Panc1 (cell line): Measurements from ENCODE around the gene TMEM63C. TPM values are rescaled to one million over a fixed set of nuclear protein-coding genes. Genes with fewer than 3 reads are reported as not detected.

Experiments
- ATAC-seq: fragments of 200-7000 bp; cut with Tn5 transposase; 2 replicates; pipeline ENCODE4 v1.9.1; 2020; ENCODE audit warnings: mild to moderate bottlenecking, moderate library complexity
- BruUV-seq: library from RNA; stranded (reverse); fragments of 400-500 nt; replicated peaks from 2 replicates; lab custom pipeline; 2021; lab: Mats Ljungman, UMichigan
- CTCF ChIA-PET: fragments of 300-600 bp; sonication (Branson Sonifier 250); formaldehyde crosslinking; loops from one replicate; lab custom pipeline; 2022; ENCODE audit warnings: antibody characterized with exemption; lab: Charles Lee
- POLR2A ChIA-PET: fragments of 300-600 bp; sonication (Branson Sonifier 250); formaldehyde crosslinking; loops from one replicate; lab custom pipeline; 2022; ENCODE audit warnings: antibody characterized with exemption; lab: Charles Lee
- DNase-seq: peaks from one replicate; pipeline ENCODE4 v3.0.0-alpha.2; 2010; ENCODE audit warnings: low read depth, low spot score
- H3K27ac ChIP-seq: 2 replicates; pipeline ENCODE4 v1.5.1; 2011; ENCODE audit warnings: mild to moderate bottlenecking, low read length, inconsistent platforms
- H3K27me3 ChIP-seq: fragments of 200-500 bp; sonication (Bioruptor generic); 2 replicates; pipeline ENCODE4 v1.6.0; 2014; ENCODE audit warnings: low read length, inconsistent platforms; ENCODE audit not compliant: control insufficient read depth, insufficient read depth
- H3K36me3 ChIP-seq: fragments of 200-500 bp; sonication (Bioruptor generic); 2 replicates; pipeline ENCODE4 v1.5.1; 2014; ENCODE audit warnings: inconsistent platforms, mild to moderate bottlenecking, low read length, moderate library complexity; ENCODE audit not compliant: control insufficient read depth, insufficient read depth
- H3K4me1 ChIP-seq: 2 replicates; pipeline ENCODE4 v1.5.1; 2011; ENCODE audit warnings: inconsistent platforms, mild to moderate bottlenecking, low read length, moderate library complexity; ENCODE audit not compliant: control insufficient read depth, insufficient read depth
- H3K4me3 ChIP-seq, 2 experiments: 2 replicates each; pipeline ENCODE4 v1.5.1; 2011 to 2012; ENCODE audit warnings: low read depth in 2 of 2, low read length in 2 of 2, mild to moderate bottlenecking in 2 of 2, inconsistent platforms in 1 of 2, moderate library complexity in 1 of 2
- H3K9me3 ChIP-seq: fragments of 200-500 bp; sonication (Bioruptor generic); 2 replicates; pipeline ENCODE4 v1.5.1; 2014; ENCODE audit warnings: low read depth, mild to moderate bottlenecking, inconsistent platforms, low read length, moderate library complexity; ENCODE audit not compliant: control insufficient read depth, insufficient read depth
- POLR2AphosphoS5 ChIP-seq: IDR thresholded peaks from 2 replicates; pipeline ENCODE4 v1.6.1; 2012; ENCODE audit warnings: mild to moderate bottlenecking, low read depth, low read length, moderate library complexity
- SIN3A ChIP-seq: IDR thresholded peaks from 2 replicates; pipeline ENCODE4 v1.6.1; 2012; ENCODE audit warnings: low read depth, mild to moderate bottlenecking, low read length, moderate library complexity, borderline replicate concordance; ENCODE audit not compliant: insufficient read depth
- TCF7L2 ChIP-seq: IDR thresholded peaks from 2 replicates; pipeline ENCODE4 v1.6.1; 2011; ENCODE audit warnings: mild to moderate bottlenecking, low read depth, low read length, inconsistent platforms
- in situ Hi-C: cut with HindIII; loops from 2 replicates; pipeline ENCODE4 v1.10.0; 2016; ENCODE audit warnings: low sequenced_read_pairs, low pct_unique_long_range_greater_than_20kb
- intact Hi-C: fragments of 100-400 bp; cut with micrococcal nuclease; formaldehyde crosslinking; loops from one replicate; pipeline ENCODE4 v1.10.0; 2022; ENCODE audit not compliant: unreplicated experiment
- total RNA-seq: library from RNA; stranded (reverse); gene quantifications from one replicate; pipeline ENCODE4 v1.2.1, GENCODE V29; 2021; ENCODE audit not compliant: unreplicated experiment
- TF ChIP-seq, protein P1 (sequence below): fragments of 450-650 bp; IDR thresholded peaks from 2 replicates; pipeline ENCODE4 v1.5.1; 2017; ENCODE audit warnings: mild to moderate bottlenecking
- TF ChIP-seq, protein P2 (sequence below), 2 experiments: IDR thresholded peaks; 2 replicates each; pipeline ENCODE4 v1.6.1; 2011 to 2012; ENCODE audit warnings: low read depth in 2 of 2, control low read depth in 1 of 2, low read length in 1 of 2, mild to moderate bottlenecking in 1 of 2, moderate library complexity in 1 of 2; ENCODE audit not compliant: insufficient read depth in 1 of 2

Gene TMEM63C
- total RNA-seq, 1 experiment from 2014 or later, result 2.4 TPM

DNA sequence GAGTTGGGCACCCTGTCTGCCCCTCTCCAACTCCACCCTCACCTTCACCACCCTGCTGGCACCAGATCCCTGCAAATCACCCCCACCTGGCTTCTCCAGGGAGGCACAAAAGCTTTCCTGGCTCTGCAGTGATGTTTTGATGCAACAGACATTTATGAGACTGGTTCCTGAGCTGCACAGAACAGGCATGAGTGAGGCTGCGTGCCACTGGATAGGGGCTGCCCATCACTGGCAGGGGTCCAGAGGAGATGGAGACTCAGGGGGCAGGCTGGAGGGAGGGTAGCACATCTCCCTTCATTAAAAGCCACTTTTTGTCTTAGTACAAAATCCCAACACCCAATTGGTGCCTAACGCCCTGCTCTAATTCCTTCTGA is 22.7 kb upstream of the TMEM63C start:
- in situ Hi-C loops, result no loop called here
- intact Hi-C loops, result no loop called here

DNA sequence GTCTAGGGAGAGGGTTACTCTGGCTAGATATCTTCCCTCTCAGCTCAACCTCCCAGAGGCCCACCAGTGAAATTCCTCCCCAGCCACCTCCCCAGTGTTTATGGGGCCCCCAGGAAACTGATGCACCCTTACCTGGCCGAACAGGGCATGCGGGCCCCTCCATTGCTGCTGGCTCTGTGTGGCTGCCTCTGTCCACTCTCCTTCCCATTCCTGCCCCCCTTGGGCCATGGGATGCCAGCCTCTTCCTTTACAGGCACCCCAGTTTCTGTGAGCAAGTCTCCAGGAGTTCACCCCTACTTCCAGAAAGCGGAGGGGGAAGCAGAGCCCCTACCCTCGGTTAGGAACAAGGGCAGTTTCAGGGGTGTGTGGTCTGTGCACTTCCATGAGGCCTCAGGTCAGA is 20.6 kb upstream of the TMEM63C start:
- in situ Hi-C loops, result no loop called here
- DNase-seq (no peak), ATAC-seq (no peak)
- Histone ChIP-seq H3K4me1 (no peaks in the 10 kb centered on the region), H3K9me3 (no peaks in the 10 kb centered on the region), H3K4me3 (no peak overlapping the region), H3K36me3 (no peaks in the 10 kb centered on the region), H3K27ac (no peak overlapping the region), H3K27me3 (no peaks in the 10 kb centered on the region)
- intact Hi-C loops, result no loop called here
- ChIA-PET POLR2A (no interaction called here), CTCF (no interaction called here)
- BruUV-seq, result no TSS peak
- TF ChIP-seq SIN3A (no peak), TCF7L2 (no peak), POLR2AphosphoS5 (no peak)
- TF ChIP-seq, protein P1, sequence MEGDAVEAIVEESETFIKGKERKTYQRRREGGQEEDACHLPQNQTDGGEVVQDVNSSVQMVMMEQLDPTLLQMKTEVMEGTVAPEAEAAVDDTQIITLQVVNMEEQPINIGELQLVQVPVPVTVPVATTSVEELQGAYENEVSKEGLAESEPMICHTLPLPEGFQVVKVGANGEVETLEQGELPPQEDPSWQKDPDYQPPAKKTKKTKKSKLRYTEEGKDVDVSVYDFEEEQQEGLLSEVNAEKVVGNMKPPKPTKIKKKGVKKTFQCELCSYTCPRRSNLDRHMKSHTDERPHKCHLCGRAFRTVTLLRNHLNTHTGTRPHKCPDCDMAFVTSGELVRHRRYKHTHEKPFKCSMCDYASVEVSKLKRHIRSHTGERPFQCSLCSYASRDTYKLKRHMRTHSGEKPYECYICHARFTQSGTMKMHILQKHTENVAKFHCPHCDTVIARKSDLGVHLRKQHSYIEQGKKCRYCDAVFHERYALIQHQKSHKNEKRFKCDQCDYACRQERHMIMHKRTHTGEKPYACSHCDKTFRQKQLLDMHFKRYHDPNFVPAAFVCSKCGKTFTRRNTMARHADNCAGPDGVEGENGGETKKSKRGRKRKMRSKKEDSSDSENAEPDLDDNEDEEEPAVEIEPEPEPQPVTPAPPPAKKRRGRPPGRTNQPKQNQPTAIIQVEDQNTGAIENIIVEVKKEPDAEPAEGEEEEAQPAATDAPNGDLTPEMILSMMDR, result no peak
- TF ChIP-seq, protein P2, sequence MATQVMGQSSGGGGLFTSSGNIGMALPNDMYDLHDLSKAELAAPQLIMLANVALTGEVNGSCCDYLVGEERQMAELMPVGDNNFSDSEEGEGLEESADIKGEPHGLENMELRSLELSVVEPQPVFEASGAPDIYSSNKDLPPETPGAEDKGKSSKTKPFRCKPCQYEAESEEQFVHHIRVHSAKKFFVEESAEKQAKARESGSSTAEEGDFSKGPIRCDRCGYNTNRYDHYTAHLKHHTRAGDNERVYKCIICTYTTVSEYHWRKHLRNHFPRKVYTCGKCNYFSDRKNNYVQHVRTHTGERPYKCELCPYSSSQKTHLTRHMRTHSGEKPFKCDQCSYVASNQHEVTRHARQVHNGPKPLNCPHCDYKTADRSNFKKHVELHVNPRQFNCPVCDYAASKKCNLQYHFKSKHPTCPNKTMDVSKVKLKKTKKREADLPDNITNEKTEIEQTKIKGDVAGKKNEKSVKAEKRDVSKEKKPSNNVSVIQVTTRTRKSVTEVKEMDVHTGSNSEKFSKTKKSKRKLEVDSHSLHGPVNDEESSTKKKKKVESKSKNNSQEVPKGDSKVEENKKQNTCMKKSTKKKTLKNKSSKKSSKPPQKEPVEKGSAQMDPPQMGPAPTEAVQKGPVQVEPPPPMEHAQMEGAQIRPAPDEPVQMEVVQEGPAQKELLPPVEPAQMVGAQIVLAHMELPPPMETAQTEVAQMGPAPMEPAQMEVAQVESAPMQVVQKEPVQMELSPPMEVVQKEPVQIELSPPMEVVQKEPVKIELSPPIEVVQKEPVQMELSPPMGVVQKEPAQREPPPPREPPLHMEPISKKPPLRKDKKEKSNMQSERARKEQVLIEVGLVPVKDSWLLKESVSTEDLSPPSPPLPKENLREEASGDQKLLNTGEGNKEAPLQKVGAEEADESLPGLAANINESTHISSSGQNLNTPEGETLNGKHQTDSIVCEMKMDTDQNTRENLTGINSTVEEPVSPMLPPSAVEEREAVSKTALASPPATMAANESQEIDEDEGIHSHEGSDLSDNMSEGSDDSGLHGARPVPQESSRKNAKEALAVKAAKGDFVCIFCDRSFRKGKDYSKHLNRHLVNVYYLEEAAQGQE (IDR thresholded peaks at IDR 0.05; ENCODE audit: insufficient read depth in 1 of 2, low read depth in 2 of 2, low read length in 1 of 2), result no peak

More for the DNA sequence above, 22.7 kb upstream of the TMEM63C start:
- ATAC-seq, result 0 out of 2 replicates have a peak, but pooled peaks have one; percentile 17
- BruUV-seq, result no TSS peak
- no peak for DNase-seq
- Histone ChIP-seq H3K9me3 (no peaks in the 10 kb centered on the region), H3K36me3 (no peaks in the 10 kb centered on the region), H3K4me1 (no peaks in the 10 kb centered on the region), H3K27ac (no peak overlapping the region), H3K27me3 (0 out of 2 replicates have a peak, but pooled peaks cover 2% of the 10 kb centered on the region), H3K4me3 (no peak overlapping the region)
- POLR2A ChIA-PET, result no interaction called here
- CTCF ChIA-PET, result no interaction called here
- TF ChIP-seq, protein P1, result no peak
- TF ChIP-seq POLR2AphosphoS5, result no peak
- no peak for TF ChIP-seq TCF7L2
- no peak for TF ChIP-seq SIN3A
- TF ChIP-seq, protein P2 (IDR thresholded peaks at IDR 0.05; ENCODE audit: insufficient read depth in 1 of 2, low read depth in 2 of 2, low read length in 1 of 2), result no peak
